NCI-H526 (cell line): Measurements from ENCODE around the gene SRGAP2.
"Not testable (repeated sequence)": the region's sequence is repeated elsewhere in the genome, so short reads cannot be mapped to it uniquely, and the experiment has no call there.

Source experiments
- DNase-seq, 2 experiments: peaks; one replicate each; lab custom pipeline; 2025; lab: John Stamatoyannopoulos, UW

The SRGAP2 gene

DNA sequence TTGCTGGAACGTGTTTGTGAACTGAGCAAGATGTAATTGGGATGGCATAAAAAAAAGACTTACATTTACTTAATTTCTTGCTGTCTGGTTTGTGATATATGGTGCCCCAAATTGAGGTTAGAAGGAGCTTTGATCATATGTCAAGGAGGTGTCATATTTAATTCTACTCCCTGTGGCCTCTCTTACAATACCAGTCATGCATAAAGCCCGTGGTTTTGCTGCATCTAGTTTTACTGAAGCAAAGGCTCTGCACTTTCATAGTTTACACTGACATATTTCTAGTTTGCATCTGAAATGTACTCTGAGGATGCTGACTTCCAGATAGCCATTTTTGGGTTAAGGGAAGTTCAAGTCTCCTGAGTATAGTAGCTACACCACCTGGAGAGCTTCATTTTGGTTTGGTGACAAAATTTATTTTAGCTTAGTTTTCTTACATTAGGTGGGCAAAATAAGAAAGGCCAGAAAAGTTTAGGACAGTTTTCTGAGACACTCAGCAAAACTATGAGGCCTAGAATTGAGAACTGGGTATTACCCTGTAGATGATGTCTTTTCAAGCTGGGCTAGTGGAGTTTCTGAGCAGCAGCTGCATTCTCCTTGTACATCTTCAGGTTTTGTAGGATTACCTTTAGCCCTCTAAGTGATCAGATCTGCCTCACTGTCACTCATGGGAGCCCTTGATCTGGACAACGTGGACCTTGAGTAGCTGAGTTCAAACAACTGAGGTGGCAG lies 47.8 kb downstream of the SRGAP2 start:
- DNase-seq: not testable (repeated sequence)

DNA sequence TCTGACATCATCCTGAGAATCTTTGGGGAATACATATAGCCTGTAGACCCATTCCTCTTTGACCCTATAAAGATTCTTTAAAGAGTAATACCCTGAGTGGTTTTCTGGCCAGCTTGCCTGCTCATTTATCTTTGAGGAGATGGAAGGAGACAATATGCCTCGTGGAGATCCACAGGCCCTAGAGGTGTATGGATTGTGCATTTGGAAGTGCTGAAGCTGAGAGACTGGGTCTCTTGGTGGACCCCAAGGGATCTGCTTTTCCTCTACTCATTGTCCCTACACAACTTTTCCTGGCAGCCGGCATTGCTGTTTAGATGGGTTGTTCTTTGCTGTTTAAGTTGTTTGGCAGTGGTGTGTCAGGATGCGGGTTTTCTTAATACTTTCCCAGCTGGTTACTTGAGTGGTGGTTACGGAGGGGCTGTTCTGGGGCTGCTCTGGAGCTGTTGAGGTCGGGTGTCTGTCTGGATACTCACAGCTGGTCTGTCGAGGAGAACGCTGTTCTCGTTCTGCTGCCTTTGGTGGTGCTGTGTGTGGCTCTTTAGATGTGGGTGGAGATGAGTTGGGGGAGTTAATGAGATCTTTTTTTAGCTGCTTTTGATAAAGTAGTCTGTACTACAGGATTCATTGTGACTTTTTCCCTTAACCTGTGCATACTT lies 49.5 kb downstream of the SRGAP2 start:
- not testable (repeated sequence) for DNase-seq
